GM19193 (cell line): ENCODE data around the gene PAPLN.

Experiments
- POLR2A ChIP-seq: IDR thresholded peaks from 4 replicates; pipeline ENCODE4 v1.6.1; 2011; ENCODE audit not compliant: insufficient read depth, insufficient read length; ENCODE audit errors: extremely low read depth

Gene PAPLN, protein sequence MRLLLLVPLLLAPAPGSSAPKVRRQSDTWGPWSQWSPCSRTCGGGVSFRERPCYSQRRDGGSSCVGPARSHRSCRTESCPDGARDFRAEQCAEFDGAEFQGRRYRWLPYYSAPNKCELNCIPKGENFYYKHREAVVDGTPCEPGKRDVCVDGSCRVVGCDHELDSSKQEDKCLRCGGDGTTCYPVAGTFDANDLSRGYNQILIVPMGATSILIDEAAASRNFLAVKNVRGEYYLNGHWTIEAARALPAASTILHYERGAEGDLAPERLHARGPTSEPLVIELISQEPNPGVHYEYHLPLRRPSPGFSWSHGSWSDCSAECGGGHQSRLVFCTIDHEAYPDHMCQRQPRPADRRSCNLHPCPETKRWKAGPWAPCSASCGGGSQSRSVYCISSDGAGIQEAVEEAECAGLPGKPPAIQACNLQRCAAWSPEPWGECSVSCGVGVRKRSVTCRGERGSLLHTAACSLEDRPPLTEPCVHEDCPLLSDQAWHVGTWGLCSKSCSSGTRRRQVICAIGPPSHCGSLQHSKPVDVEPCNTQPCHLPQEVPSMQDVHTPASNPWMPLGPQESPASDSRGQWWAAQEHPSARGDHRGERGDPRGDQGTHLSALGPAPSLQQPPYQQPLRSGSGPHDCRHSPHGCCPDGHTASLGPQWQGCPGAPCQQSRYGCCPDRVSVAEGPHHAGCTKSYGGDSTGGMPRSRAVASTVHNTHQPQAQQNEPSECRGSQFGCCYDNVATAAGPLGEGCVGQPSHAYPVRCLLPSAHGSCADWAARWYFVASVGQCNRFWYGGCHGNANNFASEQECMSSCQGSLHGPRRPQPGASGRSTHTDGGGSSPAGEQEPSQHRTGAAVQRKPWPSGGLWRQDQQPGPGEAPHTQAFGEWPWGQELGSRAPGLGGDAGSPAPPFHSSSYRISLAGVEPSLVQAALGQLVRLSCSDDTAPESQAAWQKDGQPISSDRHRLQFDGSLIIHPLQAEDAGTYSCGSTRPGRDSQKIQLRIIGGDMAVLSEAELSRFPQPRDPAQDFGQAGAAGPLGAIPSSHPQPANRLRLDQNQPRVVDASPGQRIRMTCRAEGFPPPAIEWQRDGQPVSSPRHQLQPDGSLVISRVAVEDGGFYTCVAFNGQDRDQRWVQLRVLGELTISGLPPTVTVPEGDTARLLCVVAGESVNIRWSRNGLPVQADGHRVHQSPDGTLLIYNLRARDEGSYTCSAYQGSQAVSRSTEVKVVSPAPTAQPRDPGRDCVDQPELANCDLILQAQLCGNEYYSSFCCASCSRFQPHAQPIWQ

DNA sequence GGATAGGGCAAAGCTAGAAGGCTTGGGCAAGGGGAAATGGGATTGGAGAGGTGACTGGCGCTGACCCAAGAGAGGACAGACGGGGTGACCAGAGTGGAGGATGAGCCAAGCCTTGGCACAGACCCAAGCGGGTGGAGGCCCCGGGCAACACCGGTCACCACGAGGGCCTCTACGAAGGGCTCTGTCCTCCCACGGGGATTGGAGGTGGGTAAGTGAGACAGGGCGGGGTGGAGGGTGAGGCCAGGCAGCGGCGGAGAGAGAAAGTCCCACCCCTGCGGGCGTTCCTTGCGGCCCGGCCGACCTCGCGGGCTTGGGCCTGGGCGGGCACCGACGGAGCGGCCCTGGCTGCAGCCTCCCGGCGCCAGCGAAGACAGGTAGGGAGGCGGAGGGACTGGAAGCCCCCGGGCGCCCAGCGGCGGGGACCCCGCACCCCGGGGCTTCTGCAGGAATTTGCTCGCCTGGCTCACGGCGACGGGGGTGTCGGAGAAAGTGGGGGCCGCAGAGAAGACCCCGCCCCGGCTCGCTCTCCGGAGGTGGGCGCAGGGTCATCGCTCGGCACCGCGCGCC is at the start of gene PAPLN:
Gene PAPLN, plus strand, starts transcription at position 288 of the 567 bp plus-strand sequence. CDS start 2,273 bp downstream, outside the sequence.
- TF ChIP-seq POLR2A: no peak

GRCh38 chr14:73188501-73188911 is 48.8 kb upstream of the PAPLN start:
- TF ChIP-seq POLR2A: no peak

DNA sequence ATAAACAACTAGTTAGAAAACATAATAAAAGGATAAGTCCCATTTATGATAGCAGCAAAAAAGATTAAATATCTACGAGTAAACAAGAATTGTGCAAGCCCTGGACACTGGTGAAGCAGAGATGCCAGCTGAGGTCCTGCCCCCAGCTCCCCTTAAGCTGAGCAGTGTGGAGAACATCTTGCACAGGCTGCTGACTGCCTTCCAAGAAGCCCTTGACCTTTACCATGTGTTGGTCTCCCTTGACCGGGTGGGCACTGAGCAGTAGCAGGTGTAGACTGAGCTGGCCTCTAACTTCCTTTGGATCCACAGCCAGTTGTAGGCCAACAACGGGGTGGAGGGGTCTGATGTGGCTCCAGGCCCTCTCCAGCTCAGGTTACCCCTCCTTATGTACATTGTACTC is 47.7 kb upstream of the PAPLN start:
- no peak for TF ChIP-seq POLR2A

DNA sequence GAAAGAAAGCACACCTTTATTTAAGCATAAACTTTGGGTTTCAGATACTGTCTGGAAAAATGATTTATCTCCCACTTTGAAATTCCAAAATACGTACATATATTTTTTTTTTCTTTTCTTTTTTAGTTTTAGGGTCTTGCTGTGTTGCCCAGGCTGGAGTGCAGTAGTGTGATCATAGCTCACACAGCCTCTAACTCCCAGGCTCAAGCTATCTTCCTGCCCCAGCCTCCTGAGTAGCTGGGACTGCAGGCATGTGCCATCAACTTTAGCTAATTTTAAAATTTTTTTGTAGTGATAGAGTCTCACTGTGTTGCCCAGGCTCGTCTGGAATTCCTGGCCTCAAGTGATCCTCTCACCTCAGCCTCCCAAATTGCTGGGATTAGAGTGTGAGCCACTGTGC is 45.9 kb upstream of the PAPLN start:
- no peak for TF ChIP-seq POLR2A

DNA sequence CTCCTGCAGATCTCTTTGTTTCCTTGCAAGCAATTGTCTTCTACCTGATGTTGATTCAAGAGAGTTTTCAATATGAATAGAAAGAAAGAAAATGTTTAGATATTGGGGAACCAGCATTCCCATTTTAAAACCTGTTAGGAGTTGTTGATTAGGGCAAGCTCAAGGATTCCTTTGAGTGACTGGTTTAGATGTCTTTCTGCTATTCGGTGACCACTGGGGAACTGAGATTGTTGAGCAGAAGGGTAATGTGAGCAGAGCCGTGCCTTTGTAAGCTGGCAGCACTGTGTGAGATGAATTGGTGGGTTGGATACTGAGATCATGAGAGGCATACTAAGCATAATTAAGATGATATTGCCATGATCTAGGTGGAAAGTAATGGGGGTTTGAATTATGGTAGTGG is 39.1 kb upstream of the PAPLN start:
- TF ChIP-seq POLR2A: no peak

- no peak for TF ChIP-seq POLR2A
Measured at GRCh38 chr14:73203527-73203926, 33.8 kb upstream of the PAPLN start.

DNA sequence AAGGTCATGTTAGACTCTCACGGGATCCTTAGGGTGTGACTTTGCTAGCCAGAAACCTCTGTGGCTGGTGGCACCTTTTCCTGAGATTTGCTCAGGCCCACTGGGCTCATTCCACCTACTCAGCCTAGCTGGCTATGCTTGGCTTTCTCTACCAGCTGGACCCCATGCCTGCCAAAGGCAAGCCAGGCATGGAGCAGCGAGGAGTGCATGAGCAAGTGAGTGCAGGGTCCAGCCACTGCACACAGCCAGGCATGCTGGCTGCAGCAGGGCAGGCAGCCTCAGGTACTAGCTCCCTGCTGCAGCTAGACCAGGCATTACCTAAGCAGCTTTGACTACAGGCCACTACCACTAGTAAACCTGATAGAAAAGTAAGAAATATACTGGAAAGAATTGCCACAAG is 29.7 kb upstream of the PAPLN start:
- no peak for TF ChIP-seq POLR2A

GRCh38 chr14:73208390-73208789 is 28.9 kb upstream of the PAPLN start:
- TF ChIP-seq POLR2A: no peak

GRCh38 chr14:73208846-73209245 is 28.5 kb upstream of the PAPLN start:
- no peak for TF ChIP-seq POLR2A

- TF ChIP-seq POLR2A: no peak
Measured at GRCh38 chr14:73209953-73210352, 27.4 kb upstream of the PAPLN start.

DNA sequence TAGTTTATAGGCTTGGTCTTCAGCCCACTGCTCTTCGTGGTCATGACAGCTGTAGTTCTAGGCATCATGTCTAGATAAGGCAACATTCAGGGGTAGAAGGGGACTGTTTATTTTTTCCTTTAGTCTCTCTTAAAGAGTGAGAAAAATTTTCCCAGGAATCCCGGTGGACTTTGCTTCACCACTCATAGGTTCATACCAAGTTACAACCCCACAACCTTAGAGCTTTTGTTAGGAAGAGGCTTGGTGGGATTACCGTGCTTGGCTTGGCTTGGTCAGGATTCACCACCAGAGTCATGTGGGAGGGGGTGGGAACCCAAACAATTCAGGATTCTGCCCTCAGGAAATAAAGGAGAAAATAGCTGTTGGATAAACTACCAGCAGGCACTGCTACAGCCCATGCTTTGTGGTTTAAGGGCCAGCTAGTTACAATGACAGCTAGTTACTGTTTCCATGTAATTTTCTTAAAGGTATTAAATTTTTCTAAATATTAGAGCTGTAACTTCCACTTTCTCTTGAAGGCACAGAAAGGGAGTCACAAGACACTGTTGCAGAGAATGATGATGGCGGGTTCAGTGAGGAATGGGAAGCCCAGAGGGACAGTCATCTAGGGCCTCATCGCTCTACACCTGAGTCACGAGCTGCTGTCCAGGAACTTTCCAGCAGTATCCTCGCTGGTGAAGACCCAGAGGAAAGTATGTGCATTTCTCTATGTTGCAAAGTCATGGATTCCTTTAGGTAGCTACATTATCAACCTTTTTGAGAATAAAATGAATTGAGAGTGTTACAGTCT is 25.9 kb upstream of the PAPLN start:
- no peak for TF ChIP-seq POLR2A

DNA sequence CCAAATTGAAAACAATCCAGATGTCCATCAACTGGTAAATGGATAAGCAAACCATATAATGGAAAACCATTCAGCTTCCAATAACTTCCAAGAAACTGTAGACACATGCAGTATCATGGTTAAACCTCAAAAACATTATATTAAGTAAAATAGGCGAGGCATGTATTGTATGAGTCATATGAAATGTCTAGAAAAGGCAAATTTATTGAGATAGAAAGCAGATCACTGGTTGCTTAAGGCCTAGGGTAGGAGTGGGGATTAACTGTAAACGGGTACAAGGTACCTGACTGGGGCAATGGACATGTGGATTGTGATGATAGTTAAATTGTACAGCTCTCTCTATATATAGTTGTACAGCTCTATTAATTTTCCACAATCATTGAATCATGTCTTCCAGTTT is 21.3 kb upstream of the PAPLN start:
- no peak for TF ChIP-seq POLR2A

- TF ChIP-seq POLR2A: no peak
Measured at GRCh38 chr14:73217411-73217810, 19.9 kb upstream of the PAPLN start.

DNA sequence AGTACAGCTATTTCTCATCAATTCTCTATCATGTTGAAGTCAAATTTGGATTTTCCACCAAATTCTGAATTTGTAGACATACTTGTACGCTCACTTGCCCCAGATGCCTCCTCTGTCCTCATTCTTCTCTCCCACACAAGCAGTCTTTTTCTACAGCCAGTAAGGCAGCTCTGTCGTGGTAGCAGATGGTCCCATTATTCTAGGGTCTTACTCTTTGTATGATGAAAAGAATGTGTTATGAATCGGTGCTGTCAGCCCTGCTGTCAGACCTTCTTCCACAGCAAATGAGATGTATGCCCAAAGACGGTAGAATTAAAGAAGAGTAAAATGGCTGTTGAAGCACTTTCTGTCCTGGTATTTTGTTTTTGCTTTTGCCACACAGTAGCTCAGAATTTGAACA is 17.2 kb upstream of the PAPLN start:
- no peak for TF ChIP-seq POLR2A
